GM10266 (cell line): Measurements from ENCODE around the gene XYLT1.

ENCODE experiments used
- DNase-seq: peaks from one replicate; pipeline ENCODE4 v3.0.0; 2012; ENCODE audit errors: extremely low spot score
- TF ChIP-seq, protein P1 (sequence below): IDR thresholded peaks from 2 replicates; pipeline ENCODE4 v1.5.1; 2012; ENCODE audit warnings: mild to moderate bottlenecking, low read depth; ENCODE audit not compliant: control insufficient read depth, insufficient read depth; ENCODE audit errors: missing control alignments

Gene XYLT1

DNA sequence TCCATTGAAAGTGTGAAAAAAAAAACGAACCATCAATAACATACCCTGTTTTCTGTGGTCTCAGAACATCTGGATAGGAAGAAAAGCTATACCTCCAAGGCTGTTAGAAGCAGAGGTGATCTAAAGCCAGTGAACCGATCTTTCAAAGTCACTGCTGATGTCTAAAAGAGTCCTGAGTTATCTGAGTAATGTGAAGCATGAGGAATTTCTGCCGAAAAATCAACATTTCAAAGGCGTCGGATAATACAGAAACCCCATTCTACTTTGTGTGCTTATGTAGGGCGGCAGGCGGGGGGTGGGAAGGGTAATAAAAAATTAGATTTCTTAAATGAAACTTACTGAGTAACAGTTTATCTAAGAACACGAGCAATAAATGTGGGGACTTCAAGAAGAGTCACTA lies 3.9 kb downstream of the XYLT1 start:
- DNase-seq, result no peak
- TF ChIP-seq, protein P1, sequence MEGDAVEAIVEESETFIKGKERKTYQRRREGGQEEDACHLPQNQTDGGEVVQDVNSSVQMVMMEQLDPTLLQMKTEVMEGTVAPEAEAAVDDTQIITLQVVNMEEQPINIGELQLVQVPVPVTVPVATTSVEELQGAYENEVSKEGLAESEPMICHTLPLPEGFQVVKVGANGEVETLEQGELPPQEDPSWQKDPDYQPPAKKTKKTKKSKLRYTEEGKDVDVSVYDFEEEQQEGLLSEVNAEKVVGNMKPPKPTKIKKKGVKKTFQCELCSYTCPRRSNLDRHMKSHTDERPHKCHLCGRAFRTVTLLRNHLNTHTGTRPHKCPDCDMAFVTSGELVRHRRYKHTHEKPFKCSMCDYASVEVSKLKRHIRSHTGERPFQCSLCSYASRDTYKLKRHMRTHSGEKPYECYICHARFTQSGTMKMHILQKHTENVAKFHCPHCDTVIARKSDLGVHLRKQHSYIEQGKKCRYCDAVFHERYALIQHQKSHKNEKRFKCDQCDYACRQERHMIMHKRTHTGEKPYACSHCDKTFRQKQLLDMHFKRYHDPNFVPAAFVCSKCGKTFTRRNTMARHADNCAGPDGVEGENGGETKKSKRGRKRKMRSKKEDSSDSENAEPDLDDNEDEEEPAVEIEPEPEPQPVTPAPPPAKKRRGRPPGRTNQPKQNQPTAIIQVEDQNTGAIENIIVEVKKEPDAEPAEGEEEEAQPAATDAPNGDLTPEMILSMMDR, result no peak

DNA sequence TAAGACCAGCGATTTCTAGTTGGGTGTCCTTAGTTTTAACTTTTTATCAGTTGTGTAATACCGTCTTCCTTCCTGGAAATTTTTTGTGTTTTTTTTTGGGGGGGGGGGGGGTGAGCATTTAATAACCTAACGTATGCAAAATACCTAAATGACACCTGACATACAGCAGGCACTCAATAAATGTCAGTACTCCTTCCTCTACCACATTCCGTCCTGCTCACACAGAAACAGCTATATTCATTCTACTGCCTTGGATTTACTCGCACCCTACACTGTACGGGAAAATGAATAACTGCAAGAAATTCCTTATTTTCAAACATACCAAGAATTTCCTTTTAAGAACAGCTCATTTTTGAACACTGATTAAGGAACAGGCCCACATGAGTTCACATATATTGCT lies 5.3 kb downstream of the XYLT1 start:
- DNase-seq, result no peak
- TF ChIP-seq, protein P1, result no peak

DNA sequence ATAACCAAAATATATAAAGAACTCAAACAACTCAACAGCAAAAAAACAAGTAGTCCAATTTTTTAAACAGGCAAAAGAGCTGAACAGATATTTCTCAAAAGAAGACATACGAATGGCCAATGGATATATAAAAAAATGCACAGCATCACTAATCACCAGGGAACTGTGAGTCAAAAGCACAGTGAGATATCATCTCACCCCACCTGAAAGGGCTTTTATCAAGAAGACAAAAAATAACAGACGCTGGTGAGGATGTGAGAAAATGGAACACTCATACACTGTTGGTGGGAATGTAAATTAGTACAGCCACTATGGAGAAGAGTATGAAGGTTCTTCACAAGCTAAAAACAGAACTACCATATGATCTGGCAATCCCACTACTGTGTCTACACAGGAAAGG lies 7.4 kb downstream of the XYLT1 start:
- DNase-seq, result no peak
- TF ChIP-seq, protein P1, result no peak

DNA sequence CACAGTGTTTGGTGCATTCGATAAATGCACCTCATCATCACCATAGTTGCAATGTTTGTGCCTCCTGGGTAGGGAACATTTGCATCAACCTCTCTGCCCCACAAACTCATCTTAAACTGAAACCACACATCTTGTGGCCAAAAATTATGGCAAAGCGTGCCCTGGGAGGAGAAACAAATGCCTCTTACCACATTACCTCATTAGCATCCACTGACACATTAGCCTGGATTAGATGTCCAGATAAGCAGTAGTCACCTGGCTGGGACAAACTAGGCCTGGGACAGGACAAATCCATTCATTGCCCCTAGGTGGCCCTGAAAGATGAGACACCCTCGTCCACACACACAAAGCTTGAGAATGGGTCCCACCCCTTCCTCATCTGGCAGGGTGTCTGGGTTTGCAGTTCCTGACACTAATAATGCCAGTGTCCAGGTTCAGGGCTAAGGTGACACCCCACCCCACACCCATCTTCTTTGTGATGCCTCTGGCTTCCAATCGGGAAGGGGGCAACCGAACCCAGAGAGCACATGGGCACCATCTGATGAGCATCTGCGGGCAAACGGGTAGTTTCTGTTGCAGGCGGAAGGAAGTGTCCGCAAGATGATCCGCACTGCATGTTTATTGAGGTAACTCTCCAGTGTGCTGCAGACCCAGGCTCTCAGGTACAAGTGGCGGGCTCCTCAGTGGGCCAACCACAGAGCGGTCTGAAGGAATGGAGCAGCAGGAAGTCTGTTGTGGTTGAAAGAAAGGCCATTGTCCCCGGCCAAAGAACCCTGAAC lies 8.6 kb downstream of the XYLT1 start:
- DNase-seq, result peak; percentile 38

DNA sequence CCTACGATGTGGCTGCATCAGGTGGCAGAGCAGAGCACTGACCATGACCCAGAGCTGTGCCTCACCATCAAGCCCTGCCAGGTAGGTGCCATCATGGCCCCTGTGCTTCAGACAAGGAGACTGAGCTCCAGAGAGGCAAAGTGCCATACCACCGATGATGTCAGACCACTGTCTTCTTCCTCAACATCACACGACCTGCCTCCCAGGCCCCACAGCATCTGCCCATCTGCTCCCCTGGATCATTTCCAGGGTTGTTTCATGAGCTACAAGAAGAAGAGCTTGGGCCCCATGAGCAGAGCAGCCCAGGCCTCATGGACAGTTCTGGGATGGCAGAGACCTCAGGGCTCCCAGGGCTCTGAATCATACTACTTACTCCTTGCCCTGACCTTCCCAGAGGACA lies 9.9 kb downstream of the XYLT1 start:
- TF ChIP-seq, protein P1, result no peak
- no peak for DNase-seq

More for the DNA sequence above, 8.6 kb downstream of the XYLT1 start:
- TF ChIP-seq, protein P1, result no peak

DNA sequence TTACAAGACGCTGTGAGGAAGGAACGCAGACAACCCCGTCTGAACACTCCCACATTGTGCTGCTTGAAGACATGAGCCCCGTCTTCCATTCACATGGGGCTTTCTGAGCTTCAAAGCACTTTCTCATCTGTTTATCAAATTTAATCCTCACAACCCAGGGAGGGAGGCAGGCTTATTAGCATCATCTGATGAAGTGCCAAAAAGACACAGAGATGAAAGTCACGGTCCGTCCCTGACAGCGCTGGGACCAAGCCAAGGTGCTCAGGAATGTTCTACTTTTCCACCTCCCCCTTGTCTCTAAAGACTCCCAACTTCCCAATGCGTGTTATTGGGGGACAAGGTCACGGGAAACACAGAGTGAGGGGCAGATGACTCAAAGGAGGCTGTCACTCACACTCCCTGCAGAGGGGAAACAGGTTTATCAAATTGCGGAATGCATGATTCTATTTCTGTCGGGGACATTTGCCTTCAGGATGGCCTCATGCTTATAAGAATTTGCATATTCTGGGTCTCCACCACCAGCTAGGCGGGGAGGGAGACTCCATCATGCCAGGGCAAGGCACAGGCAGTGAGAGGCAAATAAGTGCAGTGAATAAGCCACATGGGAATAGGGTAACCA lies 10.7 kb downstream of the XYLT1 start:
- DNase-seq, result peak; percentile 55
- TF ChIP-seq, protein P1, result no peak

DNA sequence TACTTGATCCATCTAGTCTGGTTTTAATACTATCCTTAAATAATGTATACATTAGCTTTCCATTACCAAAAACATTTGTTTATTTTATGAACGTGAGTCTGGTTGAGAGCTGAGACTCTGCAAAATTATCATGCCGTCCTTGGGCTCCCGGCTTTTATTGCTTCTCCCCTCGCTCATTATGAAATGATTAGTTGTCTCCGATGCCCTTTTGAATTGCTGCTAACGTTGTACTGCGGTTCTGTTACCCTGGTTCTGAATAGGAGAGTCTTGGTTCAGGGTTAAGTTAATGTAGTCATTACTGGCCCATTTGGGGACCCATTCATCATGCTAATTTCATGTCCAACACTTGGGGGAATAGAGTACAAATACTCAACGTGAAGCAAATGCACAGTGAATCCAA lies 12.8 kb downstream of the XYLT1 start:
- no peak for DNase-seq

More for the DNA sequence above, 12.8 kb downstream of the XYLT1 start:
- TF ChIP-seq, protein P1, result no peak
